Measurements from ENCODE around the gene GLT6D1. TPM values are rescaled to one million over a fixed set of nuclear protein-coding genes. Genes with fewer than 3 reads are reported as not detected.

Gene GLT6D1
- total and polyA plus RNA-seq, 2 of the 8 experiments (the other 6 are each of a cell fraction or from before 2014, with no cell fraction given) = 1.3 to 2.1 TPM

DNA sequence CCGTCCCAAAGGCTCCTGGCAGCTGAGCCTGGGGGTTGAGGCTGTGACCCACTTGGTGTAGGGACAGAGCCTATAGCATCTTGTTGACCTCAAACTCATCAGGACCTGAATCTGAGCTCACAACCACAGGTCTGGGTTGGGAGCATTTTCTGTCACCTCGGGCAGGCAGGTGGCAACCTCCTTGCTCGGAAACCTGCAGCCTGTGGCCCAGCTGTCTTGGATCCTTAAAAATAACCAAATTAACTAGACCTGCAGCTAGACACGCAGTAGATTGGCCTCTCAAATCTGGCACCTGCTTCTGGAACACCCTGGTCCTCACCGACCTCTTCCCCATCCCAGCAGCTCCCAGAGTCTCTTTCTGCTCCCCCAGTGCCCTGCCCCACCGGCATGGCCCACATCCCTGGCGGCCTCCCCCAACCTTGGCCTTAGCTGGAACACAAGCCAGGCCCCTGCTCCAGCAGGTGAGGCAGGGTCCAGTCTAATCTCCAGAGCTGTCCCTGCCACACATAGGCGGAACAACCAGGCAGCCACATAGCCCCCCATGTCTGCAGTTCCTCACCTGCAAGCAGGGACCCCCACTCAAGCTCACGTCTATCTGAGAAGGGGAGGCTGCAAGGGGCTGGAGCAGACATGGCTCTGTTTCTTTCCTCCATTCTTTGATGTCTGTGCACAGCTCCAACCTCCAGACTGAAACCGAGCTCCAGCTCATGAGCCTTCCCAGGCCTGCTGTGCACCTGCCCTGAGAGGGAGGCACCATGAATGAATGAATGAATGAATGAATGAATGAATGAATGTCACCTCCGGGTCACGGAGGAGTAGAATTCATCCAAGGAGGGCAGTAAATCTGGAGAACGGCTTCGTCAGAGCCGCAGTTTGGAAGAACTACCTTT, 49.5 kb downstream of the GLT6D1 start:
- Histone ChIP-seq H3K9ac (replicated peaks in 1 of 4; ENCODE audit: extremely low read depth in 1 of 4, low read depth in 3 of 4, low read length in 3 of 4) (no peak overlapping the region), H3K23ac (ENCODE audit: insufficient read length) (no peak overlapping the region), H3K23me2 (ENCODE audit: low read depth, low read length) (no peaks in the 10 kb centered on the region), H3K79me1 (ENCODE audit: low read depth, low read length) (no peaks in the 10 kb centered on the region), H3K36me3 (ENCODE audit: control insufficient read depth in 2 of 4, insufficient read depth in 4 of 4, low read length in 3 of 4) (no peaks in the 10 kb centered on the region), H4K20me1 (replicated peaks in 1 of 2; ENCODE audit: control insufficient read depth in 1 of 2, insufficient read depth in 2 of 2, low read length in 2 of 2) (no peaks in the 10 kb centered on the region), H3K14ac (ENCODE audit: insufficient read length) (no peak overlapping the region), H4K5ac (ENCODE audit: insufficient read length, low read depth, low read length) (no peak overlapping the region), H2AK5ac (ENCODE audit: low read depth, low read length) (no peak overlapping the region), H2BK120ac (replicated peaks; ENCODE audit: low read depth, low read length) (no peak overlapping the region), H3K18ac (ENCODE audit: extremely low read depth, low read length) (no peak overlapping the region), H3K27me3 (replicated peaks in 1 of 4; ENCODE audit: control insufficient read depth in 3 of 4, extremely low read depth in 1 of 4, insufficient read depth in 3 of 4, low read length in 3 of 4) (no peaks in the 10 kb centered on the region), H2BK12ac (ENCODE audit: low read depth, low read length) (no peak overlapping the region), H3K4ac (replicated peaks; ENCODE audit: insufficient read length, low read depth, low read length) (no peak overlapping the region), H3K4me1 (replicated peaks in 1 of 4; ENCODE audit: control insufficient read depth in 3 of 4, insufficient read depth in 4 of 4, low read length in 3 of 4) (no peaks in the 10 kb centered on the region; a peak in 1 of 7 replicates), H2BK5ac (ENCODE audit: low read depth, low read length) (no peak overlapping the region), H3K4me3 (ENCODE audit: extremely low read depth in 1 of 4, insufficient read depth in 2 of 4, low read depth in 3 of 4, low read length in 4 of 4) (no peak overlapping the region), H3K79me2 (ENCODE audit: control insufficient read depth in 1 of 2, insufficient read depth in 2 of 2, low read length in 2 of 2) (no peaks in the 10 kb centered on the region), H3K56ac (replicated peaks; ENCODE audit: insufficient read length, low read depth, low read length) (no peak overlapping the region), H4K8ac (ENCODE audit: extremely low read depth, insufficient read depth, low read length) (no peak overlapping the region), H2BK20ac (ENCODE audit: low read length) (no peak overlapping the region), H3K4me2 (ENCODE audit: insufficient read depth in 1 of 2, low read depth in 2 of 2, low read length in 2 of 2) (no peak overlapping the region), H3K9me3 (ENCODE audit: insufficient read depth in 2 of 2, low read depth in 1 of 2, low read length in 1 of 2) (0 out of 4 replicates have a peak, but pooled peaks cover 0 to 4% of the 10 kb centered on the region in 2 experiments), H2BK15ac (ENCODE audit: low read length) (no peak overlapping the region), H4K91ac (replicated peaks; ENCODE audit: insufficient read length, low read length) (no peak overlapping the region), H3K27ac (ENCODE audit: low read depth, low read length) (no peak overlapping the region), H2AFZ (ENCODE audit: low read length) (no peak overlapping the region)
- CTCF ChIA-PET (ENCODE audit: partially characterized antibody) = interaction anchor here (0.8 to 7.2 kb wide), 4 partner anchors 14 to 51 kb away, joined by 3 to 58 read pairs (median 4); no protein-coding TSS in a partner anchor
- DNase-seq (ENCODE audit: low read depth in 1 of 2, low spot score in 2 of 2) (peak in 1 of 2 experiments; percentile 30), FAIRE-seq (no peak)
- POLR2A ChIA-PET (ENCODE audit: partially characterized antibody) = no interaction called here
- 80% methylated on average over 15 of the region's 15 CpGs; no CpG with 5 or more reads in 1 of the 2 experiments for WGBS, 2 experiments (ENCODE audit: extremely low coverage in 1 of 2, insufficient coverage in 1 of 2, insufficient read length in 1 of 2, insufficient replicate concordance in 2 of 2, low coverage in 1 of 2, low lambda C conversion rate in 2 of 2, missing lambda C conversion rate in 1 of 2)
- TF ChIP-seq, protein P1, sequence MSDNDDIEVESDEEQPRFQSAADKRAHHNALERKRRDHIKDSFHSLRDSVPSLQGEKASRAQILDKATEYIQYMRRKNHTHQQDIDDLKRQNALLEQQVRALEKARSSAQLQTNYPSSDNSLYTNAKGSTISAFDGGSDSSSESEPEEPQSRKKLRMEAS (IDR thresholded peaks at IDR 0.05) = no peak
- no peak for TF ChIP-seq SP2 (IDR thresholded peaks at IDR 0.05; ENCODE audit: low read length)
- TF ChIP-seq KDM4A (IDR thresholded peaks at IDR 0.05; ENCODE audit: low read depth, low read length, severe bottlenecking) = no peak
- TF ChIP-seq BCL11A (IDR thresholded peaks at IDR 0.05; ENCODE audit: low read depth in 2 of 2, low read length in 2 of 2) = no peak
- TF ChIP-seq RNF2 (IDR thresholded peaks at IDR 0.05; ENCODE audit: borderline replicate concordance, low read depth, low read length, missing control alignments, poor library complexity, severe bottlenecking) = no peak
- TF ChIP-seq HDAC2 (IDR thresholded peaks at IDR 0.05; ENCODE audit: borderline replicate concordance in 1 of 2, low read depth in 2 of 2, low read length in 2 of 2) = no peak
- TF ChIP-seq SUZ12 (IDR thresholded peaks at IDR 0.05; ENCODE audit: low read length) = no peak
- TF ChIP-seq, protein P2, sequence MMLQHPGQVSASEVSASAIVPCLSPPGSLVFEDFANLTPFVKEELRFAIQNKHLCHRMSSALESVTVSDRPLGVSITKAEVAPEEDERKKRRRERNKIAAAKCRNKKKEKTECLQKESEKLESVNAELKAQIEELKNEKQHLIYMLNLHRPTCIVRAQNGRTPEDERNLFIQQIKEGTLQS (IDR thresholded peaks at IDR 0.05; ENCODE audit: insufficient read depth, low read depth, low read length) = no peak
- no peak for TF ChIP-seq CBX8 (IDR thresholded peaks at IDR 0.05; ENCODE audit: borderline replicate concordance, low read depth, low read length)
- no peak for TF ChIP-seq CHD1 (IDR thresholded peaks at IDR 0.05; ENCODE audit: low read depth, low read length)

All from H1 (cell line).